ENCODE results near the gene PDE4B. TPM values are rescaled to one million over a fixed set of nuclear protein-coding genes. Genes with fewer than 3 reads are reported as not detected.

PDE4B gene
- total and polyA plus RNA-seq, 10 of the 15 experiments (the other 5 are each of a cell fraction or from before 2014, with no cell fraction given) = 3.0 to 13.2 (median 5.7) TPM

GRCh38 chr1:66156144-66156543 lies 363.4 kb downstream of the PDE4B start:
- Histone ChIP-seq H3K4me1 (ENCODE audit: control insufficient read depth, insufficient read depth, low read length) (no peaks in the 10 kb centered on the region), H3K9ac (ENCODE audit: control insufficient read depth, insufficient read depth, low read length) (no peak overlapping the region), H4K20me1 (ENCODE audit: control insufficient read depth, insufficient read depth) (no peaks in the 10 kb centered on the region), H3K4me3 (no peak overlapping the region), H3K36me3 (ENCODE audit: control insufficient read depth in 2 of 2, insufficient read depth in 2 of 2, low read length in 1 of 2) (no peaks in the 10 kb centered on the region), H3K79me2 (ENCODE audit: control insufficient read depth, insufficient read depth, low read length) (no peaks in the 10 kb centered on the region), H3K9me3 (replicated peaks; ENCODE audit: control insufficient read depth, insufficient read depth, low read length) (no peaks in the 10 kb centered on the region), H3K27me3 (replicated peaks in 1 of 2; ENCODE audit: control insufficient read depth in 2 of 2, insufficient read depth in 2 of 2, low read length in 1 of 2) (no peaks in the 10 kb centered on the region), H3K27ac (ENCODE audit: control insufficient read depth, insufficient read depth) (no peak overlapping the region), H3K4me2 (ENCODE audit: control insufficient read depth, insufficient read depth) (no peak overlapping the region), H2AFZ (ENCODE audit: control insufficient read depth, low read depth, low read length) (no peak overlapping the region)
- DNase-seq (ENCODE audit: low read depth, low spot score) (no peak), ATAC-seq (no peak), FAIRE-seq (no peak)
- ChIA-PET SMC1A (ENCODE audit: uncharacterized antibody, unreplicated experiment) (no interaction called here), CTCF (no interaction called here), POLR2A (no interaction called here), RAD21 (ENCODE audit: unreplicated experiment) (no interaction called here)
- 8% methylated on average over 1 of the region's 1 CpG for WGBS (ENCODE audit: insufficient coverage, insufficient replicate concordance, low lambda C conversion rate, missing lambda C conversion rate)
- in situ Hi-C loops (cut with MboI) = no loop called here
- no peak for TF ChIP-seq MYC (IDR thresholded peaks at IDR 0.05; ENCODE audit: insufficient read depth, insufficient read length, insufficient replicate concordance, low read length, severe bottlenecking)
- no TSS peak for BruUV-seq (replicated peaks)
- intact Hi-C loops (cut with micrococcal nuclease; ENCODE audit: unreplicated experiment) = no loop called here

- 0% methylated on average over 1 of the region's 1 CpG for WGBS (ENCODE audit: insufficient coverage, insufficient replicate concordance, low lambda C conversion rate, missing lambda C conversion rate)
- intact Hi-C loops (cut with micrococcal nuclease; ENCODE audit: unreplicated experiment) (no loop called here), in situ Hi-C loops (cut with MboI) (no loop called here)
- POLR2A ChIA-PET = no interaction called here
- no peaks in the 10 kb centered on the region for H3K27me3 ChIP-seq (replicated peaks in 1 of 2; ENCODE audit: control insufficient read depth in 2 of 2, insufficient read depth in 2 of 2, low read length in 1 of 2)
- H3K9me3 ChIP-seq (replicated peaks; ENCODE audit: control insufficient read depth, insufficient read depth, low read length) = no peaks in the 10 kb centered on the region
- DNase-seq (ENCODE audit: low read depth, low spot score) (no peak), FAIRE-seq (no peak), ATAC-seq (no peak)
- no peak overlapping the region for H3K9ac ChIP-seq (ENCODE audit: control insufficient read depth, insufficient read depth, low read length)
- no peak overlapping the region for H3K4me3 ChIP-seq
- H4K20me1 ChIP-seq (ENCODE audit: control insufficient read depth, insufficient read depth) = no peaks in the 10 kb centered on the region
- no peak for TF ChIP-seq USF1 (IDR thresholded peaks at IDR 0.05; ENCODE audit: borderline replicate concordance, extremely low read length, insufficient read depth, low read depth, low read length)
- no peak for TF ChIP-seq ELK1 (IDR thresholded peaks at IDR 0.05; ENCODE audit: low read depth, low read length)
- no peak for TF ChIP-seq CBX3 (IDR thresholded peaks at IDR 0.05; ENCODE audit: borderline replicate concordance, low read depth)
- TF ChIP-seq CUX1 (IDR thresholded peaks at IDR 0.05; ENCODE audit: insufficient replicate concordance, low read depth, low read length) = no peak
- no peak for TF ChIP-seq CBFB (IDR thresholded peaks at IDR 0.05; ENCODE audit: low read depth)
- TF ChIP-seq EZH2 (IDR thresholded peaks at IDR 0.05; ENCODE audit: borderline replicate concordance, control insufficient read depth, low read depth, low read length) = no peak
- no peak for TF ChIP-seq PAX8 (IDR thresholded peaks at IDR 0.05)
- no peak for TF ChIP-seq MEF2B (IDR thresholded peaks at IDR 0.05; ENCODE audit: partially characterized antibody, poor library complexity, severe bottlenecking)
- TF ChIP-seq SIX5 (IDR thresholded peaks at IDR 0.05; ENCODE audit: low read depth, low read length, severe bottlenecking) = no peak
- SMC1A ChIA-PET (ENCODE audit: uncharacterized antibody, unreplicated experiment) = no interaction called here
- H3K79me2 ChIP-seq (ENCODE audit: control insufficient read depth, insufficient read depth, low read length) = no peaks in the 10 kb centered on the region
- CTCF ChIA-PET = no interaction called here
- no TSS peak for BruUV-seq (replicated peaks)
- H3K4me2 ChIP-seq (ENCODE audit: control insufficient read depth, insufficient read depth) = no peak overlapping the region
- RAD21 ChIA-PET (ENCODE audit: unreplicated experiment) = no interaction called here
- no peak overlapping the region for H3K27ac ChIP-seq (ENCODE audit: control insufficient read depth, insufficient read depth)
- H3K36me3 ChIP-seq (ENCODE audit: control insufficient read depth in 2 of 2, insufficient read depth in 2 of 2, low read length in 1 of 2) = no peaks in the 10 kb centered on the region
- no peaks in the 10 kb centered on the region for H3K4me1 ChIP-seq (ENCODE audit: control insufficient read depth, insufficient read depth, low read length)
- H2AFZ ChIP-seq (ENCODE audit: control insufficient read depth, low read depth, low read length) = no peak overlapping the region
Observed at GRCh38 chr1:66159800-66160199, 367.1 kb downstream of the PDE4B start.

Measured in GM12878 (cell line).